DMS79 treated with DMSO at 0.1 percent for 48 hours (cell line): ENCODE measurements around the gene PAN2.

Experiments used
- DNase-seq: peaks from one replicate; lab custom pipeline; 2025; lab: John Stamatoyannopoulos, UW

Gene PAN2

DNA sequence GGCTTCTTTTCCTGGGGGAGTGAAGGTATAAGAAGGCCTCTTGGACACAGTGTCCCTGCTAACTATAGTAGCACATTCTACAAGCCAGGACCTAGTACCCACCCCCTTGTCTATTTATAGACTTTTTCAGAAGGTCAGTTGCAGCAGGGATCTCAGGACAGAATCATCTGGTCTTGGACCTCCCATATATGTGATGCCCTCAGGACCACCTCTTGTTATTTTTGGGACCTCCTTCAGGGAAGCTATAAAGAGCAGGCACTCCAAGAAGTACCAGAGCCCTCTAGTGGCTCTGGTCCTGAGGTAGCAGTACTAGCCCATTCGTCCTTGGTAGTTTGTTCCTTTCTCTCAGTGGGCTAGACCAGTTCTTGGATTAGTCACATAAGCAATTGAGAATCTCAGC lies 62.8 kb downstream of the PAN2 start:
- no peak for DNase-seq

DNA sequence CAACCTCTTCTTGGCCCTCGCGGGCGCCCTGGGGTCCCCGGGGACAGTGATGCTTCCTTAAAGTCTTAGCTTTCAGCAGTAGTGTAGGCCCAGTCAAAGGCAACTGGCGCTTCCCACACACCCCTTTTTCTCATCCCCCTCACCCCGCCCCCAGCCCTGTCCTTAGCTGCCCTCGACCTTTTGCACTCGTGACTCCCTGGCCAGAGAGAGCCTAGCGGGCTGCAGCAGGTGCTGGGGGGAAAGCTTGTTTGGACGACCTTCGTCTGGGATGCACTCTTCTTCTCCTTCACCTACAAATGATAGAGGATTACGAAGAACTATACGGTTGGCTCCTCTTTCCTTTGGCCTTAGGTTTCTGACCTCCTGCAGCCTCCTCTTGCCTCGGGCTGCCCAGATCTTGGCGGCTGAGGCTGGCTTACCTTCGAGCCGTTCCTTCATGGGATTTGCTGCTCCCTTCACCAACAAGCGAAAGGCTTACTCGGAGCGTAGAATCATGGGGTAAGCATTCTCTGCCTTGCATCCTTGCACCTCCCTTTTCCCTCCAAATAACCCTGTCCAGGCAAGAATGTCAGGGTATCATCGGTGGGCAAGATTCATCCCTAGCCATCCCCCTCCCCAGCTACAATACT lies 66.2 kb downstream of the PAN2 start:
- peak; percentile 22 for DNase-seq

DNA sequence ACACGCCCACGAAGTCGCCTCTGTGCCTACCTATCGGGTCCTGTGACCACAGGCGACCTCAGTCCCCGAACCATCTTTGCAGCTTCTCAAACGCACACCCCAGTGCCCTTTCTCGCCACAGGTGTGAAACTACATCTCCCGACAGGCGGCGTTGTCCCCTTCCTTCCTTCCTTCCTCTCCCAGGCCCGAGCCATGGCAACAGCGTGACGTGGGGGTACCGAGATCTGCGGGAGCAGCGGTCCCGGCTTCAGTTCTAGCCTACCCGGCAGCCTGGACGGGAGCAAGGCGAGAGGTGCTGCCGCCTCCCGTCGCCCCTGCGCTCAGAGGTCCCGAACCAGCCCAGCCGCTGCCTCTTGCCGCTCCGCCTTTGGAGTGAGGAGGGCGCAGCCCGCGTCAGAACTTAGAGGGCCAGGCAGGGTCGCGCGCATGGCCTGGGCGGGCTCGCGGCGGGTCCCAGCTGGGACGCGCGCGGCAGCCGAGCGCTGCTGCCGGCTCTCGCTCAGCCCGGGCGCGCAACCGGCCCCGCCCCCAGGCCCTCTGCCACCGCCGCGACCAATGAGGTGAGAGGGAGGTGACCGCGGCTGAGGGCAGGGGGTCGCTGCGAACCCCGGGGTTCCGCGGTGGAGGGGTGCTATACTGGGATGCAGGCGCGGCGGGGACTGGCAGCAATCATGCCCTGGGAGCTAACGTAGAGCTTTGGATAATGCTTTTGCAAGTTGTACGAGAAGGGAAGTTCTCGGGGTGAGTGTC lies 66.9 kb downstream of the PAN2 start, which contains the start of gene COQ10A:
COQ10A (plus strand) TSS at position 250 of the 750 bp plus-strand sequence; CDS start at position 427, 177 bp downstream.
- peak; percentile 72 for DNase-seq
